B cell (primary cell): Measurements from ENCODE around the gene WDR73.

Experiments
- EZH2 ChIP-seq: IDR thresholded peaks from 2 replicates; pipeline ENCODE4 v1.6.1; 2012; ENCODE audit warnings: borderline replicate concordance, low read depth, mild to moderate bottlenecking, moderate library complexity, low read length; ENCODE audit not compliant: insufficient read depth, poor library complexity, severe bottlenecking
- TF ChIP-seq, protein P1 (sequence below): fragments of 200-600 bp; IDR thresholded peaks from one replicate; pipeline ENCODE4 v1.8.0; 2022; ENCODE audit warnings: antibody characterized with exemption, mild to moderate bottlenecking

- TF ChIP-seq EZH2: no peak
- TF ChIP-seq, protein P1, sequence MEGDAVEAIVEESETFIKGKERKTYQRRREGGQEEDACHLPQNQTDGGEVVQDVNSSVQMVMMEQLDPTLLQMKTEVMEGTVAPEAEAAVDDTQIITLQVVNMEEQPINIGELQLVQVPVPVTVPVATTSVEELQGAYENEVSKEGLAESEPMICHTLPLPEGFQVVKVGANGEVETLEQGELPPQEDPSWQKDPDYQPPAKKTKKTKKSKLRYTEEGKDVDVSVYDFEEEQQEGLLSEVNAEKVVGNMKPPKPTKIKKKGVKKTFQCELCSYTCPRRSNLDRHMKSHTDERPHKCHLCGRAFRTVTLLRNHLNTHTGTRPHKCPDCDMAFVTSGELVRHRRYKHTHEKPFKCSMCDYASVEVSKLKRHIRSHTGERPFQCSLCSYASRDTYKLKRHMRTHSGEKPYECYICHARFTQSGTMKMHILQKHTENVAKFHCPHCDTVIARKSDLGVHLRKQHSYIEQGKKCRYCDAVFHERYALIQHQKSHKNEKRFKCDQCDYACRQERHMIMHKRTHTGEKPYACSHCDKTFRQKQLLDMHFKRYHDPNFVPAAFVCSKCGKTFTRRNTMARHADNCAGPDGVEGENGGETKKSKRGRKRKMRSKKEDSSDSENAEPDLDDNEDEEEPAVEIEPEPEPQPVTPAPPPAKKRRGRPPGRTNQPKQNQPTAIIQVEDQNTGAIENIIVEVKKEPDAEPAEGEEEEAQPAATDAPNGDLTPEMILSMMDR: no peak
These were observed 22.3 kb downstream of the WDR73 start for GRCh38 chr15:84631706-84632272.
